Ammon's horn (tissue), 1 donor: ENCODE data around the gene EXOC1L.
A peak's percentile ranks its signal among the peaks of the same experiment; 100 is the strongest.
"Not testable (repeated sequence)": the region's sequence is repeated elsewhere in the genome, so short reads cannot be mapped to it uniquely, and the experiment has no call there.

Experiments
- DNase-seq: peaks from one replicate; pipeline ENCODE4 v3.0.0-alpha.2; 2016; ENCODE audit warnings: low spot score

Gene EXOC1L

GRCh38 chr4:55838952-55839351 lies 19.4 kb downstream of the EXOC1L start:
- DNase-seq, result no peak

GRCh38 chr4:55840956-55841355 lies 21.4 kb downstream of the EXOC1L start:
- DNase-seq, result no peak

DNA sequence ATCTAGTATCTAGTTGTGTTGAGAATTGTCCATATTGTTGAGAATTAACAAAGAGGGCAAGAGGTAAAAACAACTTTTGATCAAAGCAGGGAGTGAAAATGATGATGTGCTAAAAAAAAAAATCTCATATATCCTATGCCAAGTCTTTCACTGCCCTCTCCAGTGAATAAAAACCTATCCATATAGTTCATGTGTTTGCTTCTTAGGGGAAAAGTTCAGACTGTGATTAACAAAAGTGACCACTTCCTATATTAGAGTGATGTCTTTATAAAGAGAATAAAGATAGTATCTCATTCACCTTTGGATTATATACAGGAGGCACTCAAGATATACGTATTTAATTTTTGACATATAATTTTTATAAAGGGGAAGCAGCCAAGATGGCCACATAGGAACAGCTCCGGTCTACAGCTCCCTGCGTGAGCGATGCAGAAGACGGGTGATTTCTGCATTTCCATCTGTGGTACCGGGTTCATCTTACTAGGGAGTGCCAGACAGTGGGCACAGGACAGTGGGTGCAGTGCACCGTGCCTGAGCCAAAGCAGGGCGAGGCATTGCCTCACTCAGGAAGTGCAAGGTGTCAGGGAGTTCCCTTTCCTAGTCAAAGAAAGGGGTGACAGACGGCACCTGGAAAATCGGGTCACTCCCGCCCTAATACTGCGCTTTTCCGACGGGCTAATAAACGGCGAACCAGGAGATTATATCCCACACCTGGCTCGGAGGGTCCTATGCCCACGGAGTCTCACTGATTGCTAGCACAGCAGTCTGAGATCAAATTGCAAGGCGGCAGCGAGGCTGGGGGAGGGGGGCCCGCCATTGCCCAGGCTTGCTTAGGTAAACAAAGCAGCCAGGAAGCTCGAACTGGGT lies 22.0 kb downstream of the EXOC1L start:
- DNase-seq, result not testable (repeated sequence)

DNA sequence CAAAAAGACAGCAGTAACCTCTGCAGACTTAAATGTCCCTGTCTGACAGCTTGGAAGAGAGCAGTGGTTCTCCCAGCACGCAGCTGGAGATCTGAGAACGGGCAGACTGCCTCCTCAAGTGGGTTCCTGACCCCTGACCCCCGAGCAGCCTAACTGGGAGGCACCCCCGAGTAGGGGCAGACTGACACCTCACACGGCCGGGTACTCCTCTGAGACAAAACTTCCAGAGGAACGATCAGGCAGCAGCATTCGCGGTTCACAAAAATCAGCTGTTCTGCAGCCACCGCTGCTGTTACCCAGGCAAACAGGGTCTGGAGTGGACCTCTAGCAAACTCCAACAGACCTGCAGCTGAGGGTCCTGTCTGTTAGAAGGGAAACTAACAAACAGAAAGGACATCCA lies 22.7 kb downstream of the EXOC1L start:
- DNase-seq, result not testable (repeated sequence)

- no peak for DNase-seq
Measured at GRCh38 chr4:55849724-55850123, 30.1 kb downstream of the EXOC1L start.

GRCh38 chr4:55851885-55852284 lies 32.3 kb downstream of the EXOC1L start:
- DNase-seq, result no peak

GRCh38 chr4:55853484-55854046 lies 34.0 kb downstream of the EXOC1L start, which contains the start of gene EXOC1:
Gene EXOC1 (plus strand): TSS chr4:55853648. CDS start chr4:55858324, 4,676 bp downstream.
- DNase-seq, result peak; percentile 99

- DNase-seq, result no peak
Measured at GRCh38 chr4:55854129-55854528, 34.5 kb downstream of the EXOC1L start.

- no peak for DNase-seq
Measured at GRCh38 chr4:55857586-55857985, 38.0 kb downstream of the EXOC1L start.

GRCh38 chr4:55859711-55860110 lies 40.1 kb downstream of the EXOC1L start:
- no peak for DNase-seq

GRCh38 chr4:55864577-55865223 lies 45.1 kb downstream of the EXOC1L start:
- no peak for DNase-seq

DNA sequence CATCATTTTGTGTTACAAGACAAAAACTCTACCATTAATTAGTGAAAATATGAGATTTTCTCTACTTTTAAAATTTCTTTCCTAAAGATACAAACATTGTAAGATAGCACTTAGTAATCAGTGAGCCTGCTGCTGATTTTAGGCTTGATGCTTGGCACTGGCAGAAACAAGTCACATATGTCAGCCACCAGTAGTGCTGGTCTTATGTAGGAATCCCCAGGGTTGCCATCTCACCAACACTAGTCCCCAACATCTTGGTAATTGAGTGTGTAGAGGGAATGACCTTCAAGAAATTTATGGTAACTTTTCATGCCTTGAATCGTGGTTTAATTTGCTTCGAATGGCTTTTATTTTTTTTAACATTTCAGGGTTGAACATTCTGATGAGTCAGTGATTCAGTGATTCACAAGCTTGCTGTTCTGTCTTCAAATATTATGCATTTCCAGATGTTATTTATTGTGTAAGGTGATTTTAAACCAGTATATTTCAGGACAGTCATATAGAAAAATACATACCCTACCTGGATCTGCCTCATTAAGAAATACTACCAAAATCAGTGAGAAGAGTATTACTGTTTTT lies 45.7 kb downstream of the EXOC1L start:
- no peak for DNase-seq

DNA sequence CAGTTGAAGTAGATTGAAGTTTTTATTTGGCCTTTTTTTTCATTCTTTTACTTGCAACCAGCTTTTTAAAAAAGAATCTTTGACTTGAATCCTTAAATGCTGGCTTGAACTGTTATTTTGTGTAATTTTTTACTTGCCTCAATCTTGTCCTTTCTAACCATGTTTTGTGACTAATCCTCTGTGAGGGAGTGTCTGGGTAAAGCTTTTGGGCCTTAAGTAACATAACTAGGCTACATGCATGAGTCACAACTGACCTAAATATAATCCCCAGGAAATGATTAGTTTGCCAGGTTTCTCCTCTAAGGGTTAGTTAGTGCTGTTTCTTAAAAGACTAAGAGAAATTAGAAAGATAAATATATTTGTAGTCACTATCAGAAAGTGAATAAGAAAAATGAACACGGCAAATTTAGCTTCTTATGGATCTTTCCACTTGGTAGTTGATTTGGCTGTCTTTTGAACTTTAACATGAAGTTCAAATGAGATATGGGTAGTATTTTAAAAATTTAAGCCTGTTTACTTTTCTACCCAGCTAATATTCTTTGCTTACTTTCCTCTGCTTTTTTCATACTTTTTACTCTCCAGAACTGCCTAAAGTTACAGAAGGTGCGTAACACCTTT lies 46.8 kb downstream of the EXOC1L start:
- DNase-seq, result no peak

DNA sequence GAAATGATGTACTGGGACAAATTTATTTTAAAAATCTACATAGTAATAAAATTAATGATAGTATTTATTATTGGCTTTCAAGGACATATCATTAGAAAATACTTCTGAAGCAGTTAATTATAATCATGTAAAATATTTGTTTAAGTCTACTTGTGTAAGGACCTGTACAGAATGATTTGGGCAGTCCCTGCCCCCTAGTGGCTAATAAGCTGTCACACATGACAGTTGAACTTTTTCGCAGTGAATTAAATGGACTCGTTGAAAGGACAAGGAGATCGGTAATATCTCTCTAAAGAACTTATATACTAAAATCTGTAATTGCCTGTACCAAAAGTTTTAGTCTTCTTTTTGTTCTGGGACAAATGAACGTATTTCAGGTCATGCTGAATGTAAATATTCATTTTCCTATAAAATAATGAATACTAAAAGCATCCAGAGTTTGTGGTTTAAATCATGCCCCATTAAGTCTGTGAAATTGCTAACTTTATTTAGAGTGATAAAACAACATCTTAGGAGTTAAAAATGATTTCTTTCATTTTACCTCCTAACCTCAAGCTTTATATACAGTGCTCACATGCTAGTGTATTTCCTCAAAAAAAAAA lies 47.5 kb downstream of the EXOC1L start:
- DNase-seq, result peak; percentile 60

- no peak for DNase-seq
Measured at GRCh38 chr4:55868581-55869090, 49.0 kb downstream of the EXOC1L start.

GRCh38 chr4:55871299-55871800 lies 51.8 kb downstream of the EXOC1L start:
- no peak for DNase-seq

DNA sequence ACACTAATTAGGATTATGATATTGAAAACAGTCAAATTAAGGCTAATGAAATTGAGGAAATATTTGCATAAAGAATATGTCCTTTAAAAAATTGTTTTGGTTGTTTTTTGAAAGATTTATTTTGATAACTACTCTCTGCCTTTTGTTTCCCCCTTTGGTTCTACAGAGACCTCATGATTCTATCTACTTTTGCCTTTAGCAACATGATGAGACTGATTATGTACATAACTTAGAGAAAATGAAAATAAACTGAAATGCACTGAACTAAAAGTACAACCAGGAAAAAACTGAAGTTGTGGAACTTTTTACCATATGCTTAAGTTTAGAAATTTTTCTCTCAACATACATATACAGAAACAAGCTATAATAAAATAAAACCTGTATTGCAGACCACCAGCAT lies 55.2 kb downstream of the EXOC1L start:
- DNase-seq, result no peak

DNA sequence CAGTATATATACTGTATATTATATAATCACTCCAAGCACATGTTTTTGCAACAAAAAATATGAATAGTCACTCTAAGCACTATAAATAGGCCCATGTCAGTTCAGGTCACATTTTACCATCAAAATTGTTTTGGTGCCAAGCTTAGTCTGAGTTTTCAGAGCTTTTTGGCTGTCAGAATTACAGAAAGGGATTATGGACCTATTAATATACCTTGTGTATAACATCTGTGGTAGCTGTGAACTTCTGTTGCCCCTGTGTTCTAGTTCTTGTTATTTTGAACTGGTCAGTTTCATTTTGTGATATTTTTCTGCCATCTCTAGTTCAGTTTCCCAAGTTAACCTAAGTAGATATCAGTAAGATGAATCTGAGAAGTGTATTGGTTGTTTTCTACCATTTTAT lies 56.8 kb downstream of the EXOC1L start:
- DNase-seq, result no peak

DNA sequence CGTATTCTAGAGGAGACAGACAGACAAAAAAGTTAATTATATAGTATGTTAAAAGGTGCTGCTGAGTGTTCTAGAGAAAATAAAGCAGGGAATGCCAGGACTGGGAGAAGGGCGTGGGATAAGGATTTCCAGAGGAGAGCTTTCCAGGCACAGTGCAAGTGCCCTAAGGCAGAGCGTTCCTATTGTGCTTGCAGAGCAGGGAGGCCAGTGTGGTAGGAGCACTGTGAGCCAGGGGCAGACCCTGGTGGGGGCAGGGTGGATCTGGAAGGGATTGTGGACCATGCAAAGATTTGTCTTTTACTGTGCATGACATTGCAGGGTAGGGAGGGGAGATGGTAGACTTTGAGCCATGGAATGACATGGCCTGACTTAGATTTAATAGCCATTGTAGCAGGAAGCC lies 59.6 kb downstream of the EXOC1L start:
- DNase-seq, result no peak

DNA sequence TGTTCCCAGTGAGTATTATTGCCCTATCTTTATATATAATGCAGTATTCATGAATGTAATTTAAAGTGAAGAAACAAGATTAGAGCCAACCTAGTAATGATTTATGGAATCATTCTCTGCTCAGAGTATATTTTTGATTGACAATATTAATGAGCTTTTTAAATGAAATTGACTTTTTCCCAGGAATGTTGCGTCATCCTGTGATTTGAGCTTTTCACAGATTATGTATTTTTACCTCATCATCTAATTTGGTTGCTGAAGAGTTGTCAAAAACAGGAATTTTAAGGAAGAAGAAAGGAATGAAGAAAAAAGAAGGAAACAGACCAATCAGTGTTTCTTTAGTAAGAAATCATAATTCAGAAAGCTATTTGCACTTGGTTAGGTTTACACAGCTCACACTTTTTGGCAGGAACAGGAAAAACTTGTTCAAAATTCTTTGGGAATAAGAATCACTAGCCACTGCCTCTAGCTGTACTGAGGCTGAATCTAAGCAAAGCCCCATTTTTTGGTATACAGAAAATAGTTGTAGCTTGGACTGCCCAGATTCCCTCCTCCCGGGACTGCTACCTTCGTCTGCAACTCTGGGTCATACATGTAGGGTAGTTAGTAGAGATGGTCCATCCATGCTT lies 61.2 kb downstream of the EXOC1L start:
- no peak for DNase-seq
